Activated CD4-positive, alpha-beta T cell treated with anti-CD3 and anti-CD28 coated beads for 36 hours (primary cell): ENCODE measurements around the gene HDAC6. TPM values are rescaled to one million over a fixed set of nuclear protein-coding genes. Genes with fewer than 3 reads are reported as not detected.
"Not testable (repeated sequence)": the region's sequence is repeated elsewhere in the genome, so short reads cannot be mapped to it uniquely, and the experiment has no call there.

Experiments used
- ATAC-seq: fragments of 200-7000 bp; cut with Tn5 transposase; one replicate; pipeline ENCODE4 v1.10.0; 2021; ENCODE audit warnings: mild to moderate bottlenecking, moderate library complexity
- CTCF ChIA-PET: fragments of 350-600 bp; sonication (Branson Sonifier 250); formaldehyde crosslinking; loops from one replicate; lab custom pipeline; 2021; ENCODE audit warnings: antibody characterized with exemption; lab: Charles Lee
- POLR2A ChIA-PET: fragments of 350-600 bp; sonication (Branson Sonifier 250); formaldehyde crosslinking; loops from one replicate; lab custom pipeline; 2021; ENCODE audit warnings: antibody characterized with exemption, inconsistent platforms; lab: Charles Lee
- DNase-seq: peaks from one replicate; pipeline ENCODE4 v3.0.0-alpha.2; 2020
- H3K27ac Mint-ChIP-seq: one replicate; pipeline ENCODE4 v1.8.0; 2021; ENCODE audit warnings: mixed read lengths
- H3K27me3 Mint-ChIP-seq: one replicate; pipeline ENCODE4 v1.8.0; 2021; ENCODE audit warnings: mixed read lengths
- H3K36me3 Mint-ChIP-seq: one replicate; pipeline ENCODE4 v1.8.0; 2021; ENCODE audit warnings: low read depth, mixed read lengths
- H3K4me1 Mint-ChIP-seq: one replicate; pipeline ENCODE4 v1.8.0; 2021; ENCODE audit warnings: mixed read lengths
- H3K4me3 Mint-ChIP-seq: one replicate; pipeline ENCODE4 v1.8.0; 2021; ENCODE audit warnings: mild to moderate bottlenecking, moderate library complexity, mixed read lengths
- H3K9me3 Mint-ChIP-seq: one replicate; pipeline ENCODE4 v1.8.0; 2021; ENCODE audit warnings: low read depth, mixed read lengths
- intact Hi-C, 2 experiments: fragments of 100-400 bp; cut with DNase I in 1 of 2; cut with micrococcal nuclease in 1 of 2; formaldehyde crosslinking; loops; one replicate each; pipeline versions ENCODE4 v1.14.2 to v1.15.1; 2022 to 2024; cut with DNase I, micrococcal nuclease
- total RNA-seq, 2 experiments: library from RNA; stranded (reverse); gene quantifications; one replicate each; pipeline ENCODE4 v1.2.3, GENCODE V29; 2021

The HDAC6 gene
- total RNA-seq, 2 experiments from 2014 or later, result 59.2 to 69.7 TPM

GRCh38 chrX:48854121-48854804 is 52.4 kb downstream of the HDAC6 start:
- CTCF ChIA-PET, intact Hi-C loops, H3K4me1 Mint-ChIP-seq, H3K27me3 Mint-ChIP-seq, POLR2A ChIA-PET, ATAC-seq, H3K36me3 Mint-ChIP-seq, H3K27ac Mint-ChIP-seq, H3K9me3 Mint-ChIP-seq, DNase-seq, H3K4me3 Mint-ChIP-seq: not testable (repeated sequence)

DNA sequence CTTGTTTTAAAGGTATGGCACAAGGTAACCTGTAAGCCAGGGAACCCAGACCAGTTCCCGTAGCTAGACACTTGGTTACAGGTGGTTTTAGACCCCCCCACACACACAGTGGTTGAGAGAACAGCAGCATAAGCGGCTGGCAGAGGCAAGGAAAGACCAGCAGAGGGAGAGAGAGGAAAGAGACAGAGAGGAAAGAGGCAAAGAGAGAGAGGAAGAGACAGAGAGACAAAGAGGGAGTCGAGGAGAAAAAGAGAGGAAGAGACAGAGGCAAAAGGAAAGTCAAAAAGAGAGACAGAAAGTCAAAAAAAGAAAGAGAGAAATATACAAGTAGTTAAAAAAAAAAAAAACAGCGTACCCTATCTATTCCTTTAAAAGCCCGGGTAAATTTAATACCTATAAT is 53.0 kb downstream of the HDAC6 start:
- ATAC-seq, result no peak

DNA sequence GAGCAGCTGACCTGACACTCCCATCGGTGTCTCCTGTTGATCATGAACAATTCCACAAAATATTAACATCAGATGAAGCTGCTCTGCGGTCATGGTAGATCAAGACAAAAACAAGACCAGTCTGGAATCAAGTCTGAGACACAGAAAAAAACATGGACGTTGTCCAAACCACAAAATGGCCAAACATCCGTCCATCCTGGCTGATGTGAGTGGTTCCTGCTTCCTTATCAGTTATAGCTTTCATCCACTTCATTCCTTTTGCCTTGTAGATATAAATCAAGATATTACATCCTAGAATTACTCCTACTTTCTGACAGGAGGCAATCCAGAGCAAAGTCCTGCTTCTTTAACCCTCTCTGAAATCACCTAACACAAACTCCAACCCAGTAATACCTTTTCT is 62.3 kb downstream of the HDAC6 start:
- Mint-ChIP-seq H3K4me1 (no peaks in the 10 kb centered on the region), H3K4me3 (no peak overlapping the region), H3K27ac (no peak overlapping the region), H3K36me3 (no peaks in the 10 kb centered on the region), H3K27me3 (peaks cover 2% of the 10 kb centered on the region), H3K9me3 (no peaks in the 10 kb centered on the region)
- intact Hi-C loops, result no loop called here
- ATAC-seq (no peak), DNase-seq (no peak)
- ChIA-PET CTCF (no interaction called here), POLR2A (interaction anchor here (0.6 kb wide), 1 partner anchor 137 kb away, joined by 3 read pairs; no protein-coding TSS in a partner anchor)

More for the DNA sequence above, 53.0 kb downstream of the HDAC6 start:
- Mint-ChIP-seq H3K27me3 (peaks cover 4% of the 10 kb centered on the region), H3K9me3 (no peaks in the 10 kb centered on the region), H3K4me3 (no peak overlapping the region), H3K36me3 (no peaks in the 10 kb centered on the region), H3K4me1 (peaks cover 2% of the 10 kb centered on the region), H3K27ac (no peak overlapping the region)
- DNase-seq, result peak; percentile 23
- intact Hi-C loops, result no loop called here
- CTCF ChIA-PET, result no interaction called here
- POLR2A ChIA-PET, result no interaction called here

DNA sequence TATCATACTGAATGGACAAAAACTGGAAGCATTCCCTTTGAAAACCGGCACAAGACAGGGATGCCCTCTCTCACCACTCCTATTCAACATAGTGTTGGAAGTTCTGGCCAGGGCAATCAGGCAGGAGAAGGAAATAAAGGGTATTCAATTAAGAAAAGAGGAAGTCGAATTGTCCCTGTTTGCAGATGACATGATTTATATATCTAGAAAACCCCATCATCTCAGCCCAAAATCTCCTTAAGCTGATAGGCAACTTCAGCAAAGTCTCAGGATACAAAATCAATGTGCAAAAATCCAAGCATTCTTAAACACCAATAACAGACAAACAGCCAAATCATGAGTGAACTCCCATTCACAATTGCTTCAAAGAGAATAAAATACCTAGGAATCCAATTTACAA is 70.2 kb downstream of the HDAC6 start:
- H3K27ac Mint-ChIP-seq, H3K27me3 Mint-ChIP-seq, POLR2A ChIA-PET, H3K36me3 Mint-ChIP-seq, H3K4me3 Mint-ChIP-seq, H3K4me1 Mint-ChIP-seq, H3K9me3 Mint-ChIP-seq, intact Hi-C loops, CTCF ChIA-PET, ATAC-seq, DNase-seq: not testable (repeated sequence)

Other genes with a start within 250 kb of the HDAC6 start
- gene RBM3, start 227.6 kb upstream of the HDAC6 start, total RNA-seq, result 100 to 1,000 TPM; 164 to 202 TPM
- 10 to 100 TPM; 27.2 to 39.4 TPM for gene WDR13, start 204.6 kb upstream of the HDAC6 start, total RNA-seq
- 100 to 1,000 TPM in 1 of 2 experiments, 10 to 100 TPM in 1; 85.9 to 102 TPM for gene WAS, start 118.3 kb upstream of the HDAC6 start, total RNA-seq
- 10 to 100 TPM; 30.8 to 31.7 TPM for gene SUV39H1, start 105.3 kb upstream of the HDAC6 start, total RNA-seq
- gene GLOD5, start 40.3 kb upstream of the HDAC6 start, total RNA-seq, result not detected
- gene GATA1, start 15.5 kb upstream of the HDAC6 start, total RNA-seq, result not detected
- gene ERAS, start 24.4 kb downstream of the HDAC6 start, total RNA-seq, result not detected
- 1 to 10 TPM; 1.3 TPM for gene PCSK1N, start 33.5 kb downstream of the HDAC6 start, total RNA-seq
- 10 to 100 TPM; 54.2 to 58.9 TPM for gene TIMM17B, start 95.7 kb downstream of the HDAC6 start, total RNA-seq
- 10 to 100 TPM; 73.4 to 75.3 TPM for gene PQBP1, start 95.9 kb downstream of the HDAC6 start, total RNA-seq
- 10 to 100 TPM; 19.7 to 20.3 TPM for gene SLC35A2, start 109.6 kb downstream of the HDAC6 start, total RNA-seq
- gene PIM2, start 117.0 kb downstream of the HDAC6 start, total RNA-seq, result 100 to 1,000 TPM; 320 TPM
- gene OTUD5, start 155.5 kb downstream of the HDAC6 start, total RNA-seq, result 10 to 100 TPM; 68.0 to 98.1 TPM
- gene KCND1, start 169.8 kb downstream of the HDAC6 start, total RNA-seq, result 1 to 10 TPM; 2.5 to 2.8 TPM
- 10 to 100 TPM; 57.8 to 63.3 TPM for gene GRIPAP1, start 200.2 kb downstream of the HDAC6 start, total RNA-seq
- 10 to 100 TPM; 27.1 to 27.5 TPM for gene TFE3, start 241.3 kb downstream of the HDAC6 start, total RNA-seq